ENCODE measurements around the gene HIGD1A.

HIGD1A gene

DNA sequence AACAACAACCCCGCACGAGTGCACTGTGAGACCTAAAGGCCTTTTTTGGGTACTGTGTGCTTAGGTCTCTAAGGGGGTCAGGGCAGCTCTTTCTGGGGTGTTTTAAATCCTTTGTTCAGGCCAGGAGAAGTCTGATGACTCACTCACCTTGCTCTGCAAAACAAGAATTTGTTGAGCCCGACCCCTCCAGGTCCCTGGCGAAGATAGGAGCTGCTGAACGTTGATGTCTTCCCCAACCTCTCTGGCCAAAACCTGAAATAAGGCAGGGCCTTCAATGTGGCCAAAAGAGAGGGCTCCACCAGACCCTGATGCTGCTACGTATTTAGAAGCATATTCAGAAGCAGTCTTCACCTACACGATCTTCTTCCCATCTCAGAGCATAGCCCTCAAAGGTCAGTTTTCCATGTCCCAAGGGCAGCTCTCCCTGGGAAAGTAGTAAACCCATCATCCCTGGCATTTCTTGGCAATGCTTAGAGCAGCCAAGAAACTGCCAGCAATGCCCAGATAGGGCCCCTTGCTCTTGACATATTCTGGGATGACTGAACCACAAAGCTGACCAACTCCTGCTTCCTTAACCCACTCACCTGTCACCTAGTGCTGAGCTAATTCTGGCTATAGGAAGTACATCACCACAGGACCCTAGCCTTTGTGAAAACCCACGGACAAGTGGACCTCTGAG is 58.4 kb downstream of the HIGD1A start:
- H3K27ac ChIP-seq = peak overlapping the region; percentile 51
- TF ChIP-seq ZFX (IDR thresholded peaks at IDR 0.05) = no peak
- TF ChIP-seq, protein P1, sequence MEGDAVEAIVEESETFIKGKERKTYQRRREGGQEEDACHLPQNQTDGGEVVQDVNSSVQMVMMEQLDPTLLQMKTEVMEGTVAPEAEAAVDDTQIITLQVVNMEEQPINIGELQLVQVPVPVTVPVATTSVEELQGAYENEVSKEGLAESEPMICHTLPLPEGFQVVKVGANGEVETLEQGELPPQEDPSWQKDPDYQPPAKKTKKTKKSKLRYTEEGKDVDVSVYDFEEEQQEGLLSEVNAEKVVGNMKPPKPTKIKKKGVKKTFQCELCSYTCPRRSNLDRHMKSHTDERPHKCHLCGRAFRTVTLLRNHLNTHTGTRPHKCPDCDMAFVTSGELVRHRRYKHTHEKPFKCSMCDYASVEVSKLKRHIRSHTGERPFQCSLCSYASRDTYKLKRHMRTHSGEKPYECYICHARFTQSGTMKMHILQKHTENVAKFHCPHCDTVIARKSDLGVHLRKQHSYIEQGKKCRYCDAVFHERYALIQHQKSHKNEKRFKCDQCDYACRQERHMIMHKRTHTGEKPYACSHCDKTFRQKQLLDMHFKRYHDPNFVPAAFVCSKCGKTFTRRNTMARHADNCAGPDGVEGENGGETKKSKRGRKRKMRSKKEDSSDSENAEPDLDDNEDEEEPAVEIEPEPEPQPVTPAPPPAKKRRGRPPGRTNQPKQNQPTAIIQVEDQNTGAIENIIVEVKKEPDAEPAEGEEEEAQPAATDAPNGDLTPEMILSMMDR (conservative IDR thresholded peaks at IDR 0.05) = no peak

DNA sequence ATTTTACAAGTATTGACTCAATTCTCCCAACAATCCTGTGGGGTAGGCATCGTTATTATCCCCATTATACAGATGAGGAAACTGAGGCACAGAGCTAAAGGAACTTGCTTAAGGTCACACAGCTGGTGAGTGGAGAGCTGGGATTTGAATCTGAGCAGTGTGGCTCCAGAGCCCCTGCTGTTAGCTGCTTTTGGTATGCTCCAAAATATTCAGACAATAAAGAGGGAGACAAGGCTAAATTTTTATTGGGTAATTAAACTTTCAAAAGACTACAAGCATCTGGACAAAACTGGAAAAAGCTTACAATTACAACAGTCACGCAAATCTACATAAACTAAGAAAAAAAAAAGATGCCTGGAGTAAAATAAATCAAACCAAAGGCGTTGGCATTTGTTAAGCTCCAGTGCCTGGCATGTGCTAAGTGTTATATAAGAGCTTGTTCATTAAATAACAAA is 59.0 kb downstream of the HIGD1A start:
- H3K27ac ChIP-seq = no peak overlapping the region
- no peak for TF ChIP-seq ZFX (IDR thresholded peaks at IDR 0.05)
- TF ChIP-seq, protein P1 (conservative IDR thresholded peaks at IDR 0.05) = no peak

DNA sequence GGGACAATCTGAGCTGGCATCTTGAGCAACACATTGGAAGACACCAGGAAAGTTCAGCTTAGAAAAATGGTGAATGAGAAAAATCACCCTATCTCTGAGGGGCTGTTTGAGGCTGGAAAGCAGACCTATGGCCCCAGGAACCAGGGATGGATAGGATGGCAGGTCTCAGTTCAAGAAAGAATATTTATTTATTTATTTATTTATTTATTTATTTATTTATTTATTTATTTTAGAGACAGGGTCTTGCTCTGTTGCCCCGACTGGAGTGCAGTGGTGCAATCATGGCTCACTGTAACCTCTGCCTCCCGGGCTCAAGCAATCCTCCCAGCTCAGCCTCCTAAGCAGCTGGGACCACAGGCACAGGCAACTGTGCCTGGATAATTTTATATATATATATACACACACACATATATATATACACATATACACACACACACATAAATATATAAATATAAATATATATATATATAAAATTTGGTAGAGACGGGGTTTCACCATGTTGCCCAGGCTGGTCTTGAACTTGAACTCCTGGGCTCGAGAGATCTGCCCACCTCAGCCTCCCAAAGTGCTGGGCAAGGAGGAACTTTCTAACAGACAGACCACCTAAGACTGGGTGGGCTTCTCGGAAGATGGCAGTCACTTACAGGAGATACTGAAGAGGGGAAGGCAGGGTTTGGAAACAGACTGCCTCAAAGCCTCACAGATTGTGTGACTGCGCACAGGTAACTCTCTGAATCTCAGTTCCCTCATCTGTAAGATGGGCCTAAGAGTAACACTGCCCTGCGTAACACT is 60.9 kb downstream of the HIGD1A start:
- no peak overlapping the region for H3K27ac ChIP-seq

DNA sequence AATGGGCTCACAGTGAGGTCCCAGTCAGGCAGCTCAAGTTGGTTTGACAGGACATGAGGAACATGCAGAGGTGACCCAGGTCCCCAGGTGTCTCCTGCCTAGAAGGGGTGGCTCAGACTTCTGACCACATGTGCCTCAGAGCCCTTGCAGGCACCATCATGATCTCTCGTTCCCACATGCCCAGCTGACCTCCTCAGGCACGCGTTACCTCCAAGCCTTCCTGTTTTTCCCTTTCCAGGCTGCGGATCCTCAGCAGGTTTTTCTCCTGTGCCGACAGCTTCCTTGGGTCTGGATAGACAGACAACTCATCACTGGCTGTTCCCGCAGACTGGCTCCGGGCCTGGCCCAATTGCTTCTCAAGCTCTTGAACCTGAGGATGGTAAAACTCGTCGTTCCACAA is 61.6 kb downstream of the HIGD1A start:
- TF ChIP-seq, protein P1 (conservative IDR thresholded peaks at IDR 0.05) = no peak
- TF ChIP-seq ZFX (IDR thresholded peaks at IDR 0.05) = no peak
- no peak overlapping the region for H3K27ac ChIP-seq

More for the DNA sequence above, 60.9 kb downstream of the HIGD1A start:
- no peak for TF ChIP-seq ZFX (IDR thresholded peaks at IDR 0.05)
- TF ChIP-seq, protein P1 (conservative IDR thresholded peaks at IDR 0.05) = no peak

DNA sequence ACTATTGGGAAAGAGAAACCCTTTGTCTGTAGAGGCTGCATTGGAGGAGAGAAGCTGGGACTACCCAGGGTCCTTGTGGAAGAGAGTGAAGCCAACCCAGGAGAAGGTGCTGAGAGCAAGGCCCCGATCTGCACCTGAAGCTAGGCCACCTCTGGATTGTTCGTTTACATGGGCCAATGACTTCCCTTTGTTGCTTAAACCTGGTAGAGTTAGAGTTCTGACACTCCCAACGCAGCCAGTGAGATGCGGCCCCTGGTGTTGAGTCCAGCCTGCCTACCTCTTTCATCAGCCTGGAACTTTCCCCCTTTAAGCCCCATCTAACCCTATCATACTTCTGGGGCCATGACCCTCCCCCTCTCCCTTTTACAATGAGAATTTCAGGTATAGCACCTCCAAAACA is 62.0 kb downstream of the HIGD1A start:
- no peak overlapping the region for H3K27ac ChIP-seq
- TF ChIP-seq, protein P1 (conservative IDR thresholded peaks at IDR 0.05) = no peak
- TF ChIP-seq ZFX (IDR thresholded peaks at IDR 0.05) = no peak

DNA sequence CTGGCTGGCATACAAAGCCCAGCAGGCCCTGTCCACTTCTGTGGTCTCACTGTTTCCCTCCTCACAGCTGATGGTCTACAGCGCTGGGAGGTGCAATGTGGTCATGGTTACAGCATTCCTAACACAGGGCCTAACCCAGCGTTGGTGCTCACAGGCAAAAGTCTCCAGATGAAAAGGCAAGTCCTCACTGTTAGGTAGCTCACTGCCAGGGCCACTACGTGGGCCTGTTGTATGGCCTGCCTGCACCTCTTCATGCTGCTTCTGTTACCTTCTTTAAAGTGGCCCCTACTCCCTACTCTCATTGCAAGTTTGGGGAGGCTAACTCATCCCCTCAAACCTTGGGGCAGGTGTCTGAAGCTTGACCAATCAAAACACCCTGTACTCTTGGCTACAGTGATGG is 62.5 kb downstream of the HIGD1A start:
- no peak for TF ChIP-seq ZFX (IDR thresholded peaks at IDR 0.05)
- TF ChIP-seq, protein P1 (conservative IDR thresholded peaks at IDR 0.05) = no peak
- H3K27ac ChIP-seq = no peak overlapping the region

Data from C4-2B (cell line).